ENCODE measurements around the gene PNLIPRP1.

- no peak for TF ChIP-seq POLR2A (IDR thresholded peaks at IDR 0.05; ENCODE audit: low read length)
- TF ChIP-seq GATA1 (IDR thresholded peaks at IDR 0.05; ENCODE audit: low read depth, low read length), result no peak
These were observed 63.1 kb downstream of the PNLIPRP1 start for GRCh38 chr10:116653885-116654284.

Data from erythroblast (primary cell).